Measurements from ENCODE around the gene FKRP. TPM values are rescaled to one million over a fixed set of nuclear protein-coding genes. Genes with fewer than 3 reads are reported as not detected.
"Not testable (repeated sequence)": the region's sequence is repeated elsewhere in the genome, so short reads cannot be mapped to it uniquely, and the experiment has no call there.

Gene FKRP
- total RNA-seq, 1 donor from 2014 or later: 6.6 TPM

DNA sequence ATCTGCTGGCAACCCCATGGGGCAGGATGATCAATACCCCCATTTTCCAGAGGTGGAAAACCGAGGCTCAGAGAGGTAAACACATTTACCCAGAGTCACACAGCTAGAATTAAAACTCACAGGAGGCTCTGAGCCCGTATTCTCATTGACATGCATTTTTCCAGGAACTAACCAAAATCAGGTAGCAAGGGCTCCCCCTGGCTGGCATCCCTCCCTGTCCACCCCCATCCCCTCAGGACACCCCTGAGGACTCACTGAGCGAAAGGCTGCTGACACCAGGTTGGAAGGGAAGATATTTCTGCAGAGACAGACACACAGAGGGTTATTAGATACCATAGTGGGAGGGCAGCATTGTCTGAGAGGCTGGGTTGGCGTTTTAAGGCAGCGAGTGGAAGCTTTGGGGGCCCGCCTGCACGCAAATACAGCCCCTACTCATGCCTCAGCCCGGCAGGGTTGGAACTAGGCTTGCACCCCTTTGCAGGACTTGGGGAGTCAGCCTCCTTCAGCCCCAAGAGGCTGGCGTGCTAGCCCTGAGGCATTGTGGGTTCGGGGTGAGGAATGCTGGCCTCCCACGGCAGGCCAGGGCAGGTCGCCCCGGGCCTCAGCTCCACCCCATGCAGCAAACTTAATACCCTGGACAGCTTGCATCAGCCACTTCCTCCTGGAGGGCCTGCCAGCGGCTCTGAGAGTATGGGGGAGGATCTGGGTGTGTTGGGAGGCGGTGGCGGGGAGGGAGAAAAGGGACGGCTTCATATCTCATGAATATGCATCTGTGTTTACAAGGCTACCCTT is 38.6 kb downstream of the FKRP start:
- DNase-seq (ENCODE audit: low spot score) (peak; percentile 56), ATAC-seq (peak; percentile 43)

DNA sequence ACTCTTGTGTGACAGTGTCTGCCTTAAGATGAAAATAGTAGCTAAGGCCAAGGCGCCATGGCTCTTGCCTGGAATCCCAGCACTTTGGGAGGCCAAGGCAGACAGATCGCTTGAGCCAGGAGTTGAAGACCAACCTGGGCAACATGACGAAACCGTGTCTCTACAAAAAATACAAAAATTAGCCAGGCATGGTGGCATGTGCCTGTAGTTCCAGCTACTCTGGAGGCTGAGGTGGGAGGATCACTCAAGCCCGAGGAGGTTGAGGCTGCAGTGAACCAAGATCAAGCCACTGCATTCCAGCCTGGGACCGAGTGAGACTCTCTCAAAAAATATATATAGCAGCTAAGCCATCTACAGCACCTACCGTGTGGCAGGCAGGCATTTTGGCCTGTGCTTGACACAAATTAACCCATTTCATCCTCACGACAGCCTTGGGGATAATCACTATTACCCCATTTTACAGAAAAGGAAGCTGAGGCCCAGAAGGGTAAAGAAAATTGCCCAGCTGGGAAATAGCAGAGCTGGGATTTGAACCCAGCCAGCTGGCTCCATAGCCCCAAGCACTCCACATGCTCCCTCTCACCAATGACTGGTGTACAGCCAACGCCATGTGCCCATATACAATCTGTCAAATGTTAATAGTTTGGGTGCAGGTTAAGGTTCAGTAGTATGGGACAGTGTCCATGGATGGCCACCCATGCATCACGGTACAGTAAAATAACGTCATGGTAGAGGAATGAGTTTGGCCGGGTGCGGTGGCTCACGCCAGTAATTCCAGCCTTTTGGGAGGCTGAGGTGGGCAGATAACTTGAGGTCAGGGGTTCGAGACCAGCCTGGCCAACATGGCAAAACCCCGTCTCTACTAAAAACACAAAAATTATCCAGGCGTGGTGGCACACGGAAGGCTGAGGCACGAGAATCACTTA is 39.5 kb downstream of the FKRP start:
- ATAC-seq: no peak

DNA sequence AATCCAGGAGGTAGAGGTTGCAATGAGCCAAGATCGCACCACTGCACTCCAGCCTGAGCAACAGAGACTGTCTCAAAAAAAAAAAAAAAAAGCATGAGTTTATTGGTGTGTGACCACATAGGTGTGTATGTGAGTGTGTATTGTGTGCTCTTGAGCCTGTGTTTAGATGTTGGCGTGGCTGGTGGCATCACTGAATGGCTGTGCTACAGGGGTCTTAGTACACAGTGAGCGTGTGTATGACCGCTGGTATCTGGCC is 40.1 kb downstream of the FKRP start:
- no peak for DNase-seq (ENCODE audit: low spot score)
- no peak for ATAC-seq

More for the DNA sequence above, 39.5 kb downstream of the FKRP start:
- no peak for DNase-seq (ENCODE audit: low spot score)

DNA sequence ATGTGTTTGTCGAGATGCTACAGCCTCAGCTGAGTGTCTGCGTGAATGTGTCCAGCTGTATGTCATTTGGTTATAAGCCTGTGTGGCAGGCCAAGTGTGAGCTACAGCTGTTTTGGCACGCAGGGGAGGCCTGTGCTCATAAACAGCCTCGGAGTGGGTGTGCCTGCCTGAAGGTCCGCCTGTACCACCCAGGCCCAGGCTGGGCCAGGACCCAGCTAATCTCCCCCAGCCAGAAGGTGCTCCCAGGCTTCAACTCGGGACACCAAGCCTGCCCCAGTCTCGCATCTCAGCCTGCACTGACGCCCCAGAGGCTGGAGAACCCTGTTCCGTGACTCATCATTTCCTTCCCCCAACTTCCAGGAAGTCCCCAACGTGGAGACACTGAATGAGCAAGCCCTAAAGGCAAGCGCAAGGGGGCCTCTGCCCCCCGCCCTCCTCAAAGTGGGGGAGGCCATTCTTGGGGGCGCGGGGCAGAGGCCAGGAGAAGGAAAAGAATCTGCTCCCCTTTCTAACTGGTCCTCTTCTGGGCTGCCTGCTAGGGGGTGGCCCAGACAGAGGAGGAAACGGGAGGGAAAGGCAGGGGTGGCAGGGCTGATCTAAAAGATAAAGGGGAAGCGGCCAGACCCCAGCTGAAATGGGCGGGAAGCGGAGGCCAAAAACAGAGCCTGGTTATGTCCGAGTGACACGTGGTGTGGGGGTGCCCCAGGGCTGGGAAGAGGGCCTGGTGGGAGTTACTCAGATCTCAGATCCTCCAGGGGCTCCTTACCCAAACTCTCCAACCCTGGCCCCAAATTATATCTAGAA is 40.6 kb downstream of the FKRP start:
- peak; percentile 40 for ATAC-seq
- DNase-seq (ENCODE audit: low spot score): peak; percentile 56

DNA sequence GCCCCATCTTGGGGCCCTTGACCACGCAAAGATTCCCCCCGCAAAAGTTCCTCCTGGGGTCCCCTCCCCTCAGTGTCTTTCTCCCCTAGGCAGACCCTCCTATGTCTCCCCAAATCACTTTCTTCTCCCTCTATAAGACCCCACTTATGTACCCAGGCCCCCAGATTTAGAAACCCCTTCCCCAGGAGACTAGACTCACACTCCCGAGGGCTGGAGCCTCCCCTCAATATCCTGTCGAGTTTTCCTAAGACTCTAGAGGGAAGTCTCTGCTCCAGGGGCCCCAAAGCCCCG is 41.1 kb downstream of the FKRP start:
- ATAC-seq (no peak), DNase-seq (ENCODE audit: low spot score) (no peak)

DNA sequence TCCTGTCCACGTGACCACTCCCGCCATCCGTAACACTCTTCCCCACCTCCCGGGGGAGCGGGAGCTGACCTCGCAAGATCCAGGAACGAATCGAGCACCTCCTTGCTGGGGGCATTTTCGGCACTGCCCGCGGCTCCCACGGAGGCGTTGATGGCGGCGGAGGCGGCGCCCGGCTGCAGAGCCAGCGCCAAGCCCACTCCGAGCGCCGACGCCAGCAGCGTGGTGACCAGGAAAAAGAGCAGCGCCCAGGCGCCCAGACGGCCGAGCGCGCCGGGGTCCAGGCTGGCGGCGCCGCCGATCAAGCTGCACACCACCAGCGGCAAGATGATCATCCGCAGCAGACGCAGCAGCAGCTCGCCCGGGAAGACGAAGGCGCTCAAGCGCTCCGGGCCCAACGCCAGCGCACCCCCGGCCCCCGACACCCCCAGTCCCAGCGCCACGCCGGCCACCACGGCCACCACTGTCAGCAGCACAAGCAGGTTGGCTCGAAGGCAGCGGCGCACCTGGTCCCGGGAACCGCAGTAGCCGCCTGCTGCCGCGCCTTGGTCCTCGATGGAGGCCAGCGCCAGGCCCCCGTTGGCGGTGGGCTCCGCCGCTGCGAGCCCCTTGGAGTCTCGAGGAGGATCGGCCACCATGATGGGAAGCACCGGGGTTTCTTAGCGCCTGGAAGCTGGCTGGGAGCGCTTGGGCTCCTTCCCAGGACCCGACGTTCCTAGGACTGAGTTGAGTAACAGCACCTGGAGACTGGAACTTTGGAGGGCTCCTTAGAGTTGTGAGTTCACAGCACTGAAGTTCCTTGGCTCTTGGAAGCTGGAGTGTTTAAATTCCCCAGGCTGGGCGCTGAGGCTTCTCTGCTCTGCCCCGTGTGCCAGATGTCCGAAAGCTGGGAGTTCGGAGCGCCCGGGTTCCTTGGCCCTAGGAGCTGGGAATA is 41.7 kb downstream of the FKRP start:
- peak; percentile 22 for ATAC-seq

DNA sequence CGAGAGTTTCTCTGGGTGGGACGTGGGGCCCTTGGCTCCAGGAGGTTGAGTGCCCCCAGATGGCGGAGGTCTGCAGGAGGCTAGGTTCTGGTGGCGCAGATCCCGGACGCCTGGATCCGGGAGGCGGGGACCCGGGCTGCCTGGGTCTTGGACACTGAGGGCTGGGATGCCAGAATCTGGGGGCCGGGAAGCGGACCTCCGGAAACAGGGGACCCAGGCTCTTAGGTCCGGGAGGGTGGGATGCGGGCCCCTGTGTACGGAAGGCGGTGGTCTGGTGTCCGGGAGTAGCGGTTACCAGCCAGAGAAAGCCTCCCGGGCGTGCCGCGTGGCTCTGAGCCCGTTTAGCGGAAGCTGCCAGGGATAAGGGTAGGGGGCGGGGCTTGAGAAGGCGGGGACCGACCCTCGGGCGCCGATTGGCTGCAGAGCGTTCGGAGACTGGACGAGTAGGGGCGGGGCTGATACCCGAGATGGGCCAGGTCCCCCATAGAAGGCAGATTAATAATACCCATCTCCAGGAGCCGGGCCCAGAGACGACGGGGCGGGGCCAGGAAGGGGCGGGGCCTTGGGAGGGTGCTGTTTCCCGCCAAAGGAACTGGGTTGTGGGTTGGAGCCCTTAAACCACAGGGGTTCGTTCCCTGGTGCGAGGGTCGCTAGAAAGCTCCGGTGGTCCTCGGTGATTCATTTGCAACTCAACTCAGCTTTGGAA is 42.6 kb downstream of the FKRP start, which contains the start of gene SLC1A5:
SLC1A5 (minus strand) TSS at position 333 of the 706 bp plus-strand sequence. CDS start 629 bp downstream, outside the sequence.
- ATAC-seq: peak; percentile 84
- peak; percentile 86 for DNase-seq (ENCODE audit: low spot score)

More for the DNA sequence above, 41.7 kb downstream of the FKRP start:
- no peak for DNase-seq (ENCODE audit: low spot score)

DNA sequence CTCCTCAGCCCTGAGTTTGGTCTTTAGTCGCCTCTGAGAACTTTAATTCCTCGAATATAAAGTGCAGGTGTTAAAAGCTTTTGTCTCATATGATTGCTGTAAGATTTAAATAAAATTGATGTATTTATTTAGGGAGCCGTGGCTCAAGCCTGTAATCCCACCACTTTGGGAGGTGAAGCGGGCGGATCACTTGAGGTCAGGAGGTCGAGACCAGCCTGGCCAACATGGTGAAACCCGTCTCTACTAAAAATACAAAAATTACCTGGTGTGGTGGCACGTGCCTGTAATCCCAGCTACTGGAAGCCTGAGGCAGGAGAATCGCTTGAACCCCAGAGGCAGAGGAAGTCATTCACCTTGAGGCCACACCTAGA is 43.1 kb downstream of the FKRP start:
- no peak for ATAC-seq

DNA sequence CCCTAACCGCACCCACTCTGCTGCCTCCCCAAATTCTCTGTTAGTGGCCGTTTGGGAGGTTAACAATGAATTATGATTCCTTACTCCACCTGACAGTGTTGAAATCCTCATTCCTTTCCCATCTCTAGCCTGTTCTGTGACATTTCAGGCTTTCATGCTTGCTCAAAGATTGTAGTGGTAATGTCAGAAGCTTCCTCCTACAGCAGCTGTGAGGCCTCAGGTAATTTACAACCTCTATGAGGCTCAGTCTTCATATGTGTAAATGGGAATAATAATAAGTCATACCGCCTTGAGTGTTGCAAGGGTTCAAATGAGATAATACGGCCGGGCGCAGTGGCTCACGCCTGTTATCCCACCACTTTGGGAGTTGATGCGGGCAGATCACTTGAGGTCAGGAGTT is 43.5 kb downstream of the FKRP start:
- no peak for DNase-seq (ENCODE audit: low spot score)
- ATAC-seq: no peak

More for the DNA sequence above, 43.1 kb downstream of the FKRP start:
- DNase-seq (ENCODE audit: low spot score): no peak

DNA sequence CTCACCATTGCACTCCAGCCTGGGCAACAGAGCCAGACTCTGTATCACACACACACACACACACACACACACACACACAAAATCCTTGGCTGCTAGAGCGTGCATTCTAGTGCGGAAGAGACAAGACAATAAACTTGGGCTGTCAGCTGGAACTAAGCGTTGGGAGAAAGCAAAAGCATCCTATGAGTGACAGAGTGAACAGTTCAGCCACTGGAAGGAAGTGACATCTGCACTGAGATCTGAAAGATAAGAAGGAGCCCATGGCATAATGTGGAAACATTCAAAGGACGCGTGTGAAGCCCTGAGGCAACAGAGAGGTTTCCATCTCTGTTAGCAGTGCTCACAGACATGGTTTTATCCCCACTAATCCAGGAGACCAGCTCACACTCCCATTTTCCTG is 46.1 kb downstream of the FKRP start:
- no peak for DNase-seq (ENCODE audit: low spot score)
- no peak for ATAC-seq

DNA sequence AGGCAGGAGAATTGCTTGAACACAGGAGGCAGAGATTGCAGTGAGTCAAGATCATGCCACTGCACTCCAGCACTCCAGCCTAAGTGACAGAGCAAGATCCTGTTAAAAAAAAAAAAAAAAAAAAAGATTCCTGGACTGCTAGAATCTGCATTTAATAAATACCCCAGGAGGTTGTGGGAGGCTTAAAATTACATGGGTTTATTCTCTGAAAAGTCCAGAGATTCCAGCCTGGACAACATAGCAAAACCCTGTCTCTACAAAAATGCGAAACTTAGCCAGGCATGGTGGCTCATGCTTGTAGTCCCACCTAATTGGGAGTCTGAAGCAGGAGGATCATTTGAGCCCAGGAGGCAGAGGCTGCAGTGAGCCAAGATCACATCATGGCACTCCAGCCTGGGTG is 52.0 kb downstream of the FKRP start:
- ATAC-seq: no peak
- DNase-seq (ENCODE audit: low spot score): no peak

DNA sequence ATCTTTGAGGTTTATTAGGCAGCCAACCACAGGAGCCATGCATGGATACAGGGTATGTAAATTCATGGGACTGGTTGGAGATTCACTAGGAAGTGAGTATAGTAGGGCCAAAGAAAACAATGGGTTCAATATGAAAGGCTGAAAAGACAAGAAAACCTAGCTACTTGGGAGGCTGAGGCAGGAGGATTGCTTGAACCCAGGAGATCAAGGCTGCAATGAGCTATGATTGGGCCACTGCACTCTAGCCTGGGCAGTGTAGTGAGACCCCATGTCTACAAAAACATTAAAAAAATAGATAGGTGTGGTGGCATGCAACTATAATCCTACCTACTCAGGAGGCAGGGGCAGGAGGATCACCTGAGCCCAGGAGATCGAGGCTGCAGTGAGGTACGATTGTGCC is 52.9 kb downstream of the FKRP start:
- ATAC-seq (no peak), DNase-seq (ENCODE audit: low spot score) (no peak)

DNA sequence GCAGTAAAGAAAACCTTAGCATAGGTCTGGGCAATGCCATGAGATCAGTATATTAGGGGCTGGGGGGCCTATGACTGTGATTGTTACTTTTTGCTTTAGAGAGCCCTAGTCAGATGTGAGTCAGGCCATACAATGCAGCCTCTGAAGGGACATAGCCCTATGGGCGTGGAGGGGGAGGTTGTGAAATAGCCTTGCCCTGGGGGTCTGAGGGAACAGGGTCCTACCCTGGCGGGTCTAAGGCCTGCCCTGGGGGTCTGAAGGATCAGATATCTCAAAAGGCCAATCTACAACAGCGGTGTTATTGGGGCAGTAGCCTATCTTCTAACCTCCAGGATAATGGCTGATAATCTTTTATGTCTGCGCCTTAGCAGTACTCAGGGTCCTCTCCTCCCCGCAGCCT is 56.3 kb downstream of the FKRP start:
- ATAC-seq (no peak), DNase-seq (ENCODE audit: low spot score) (no peak)

DNA sequence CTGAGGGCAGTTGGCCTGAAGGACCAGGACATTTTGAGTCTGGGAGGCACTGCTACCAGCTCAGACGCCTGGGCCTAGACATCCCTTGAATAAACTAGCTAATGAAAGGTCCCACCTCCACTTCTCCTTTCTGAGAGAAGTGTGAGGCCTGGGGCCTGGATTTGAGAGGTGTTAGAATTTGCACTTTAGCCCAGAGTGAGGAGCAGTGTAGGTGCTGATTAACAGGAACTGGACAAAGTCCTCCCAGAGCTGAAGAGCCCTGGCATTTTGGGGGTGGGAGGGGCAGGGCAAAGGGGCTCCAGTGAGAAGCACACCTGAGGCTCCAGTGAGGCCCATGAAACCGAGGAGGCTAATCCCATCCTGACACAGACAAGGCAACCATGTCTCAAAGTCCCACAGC is 57.7 kb downstream of the FKRP start:
- ATAC-seq (peak; percentile 80), DNase-seq (ENCODE audit: low spot score) (no peak)

DNA sequence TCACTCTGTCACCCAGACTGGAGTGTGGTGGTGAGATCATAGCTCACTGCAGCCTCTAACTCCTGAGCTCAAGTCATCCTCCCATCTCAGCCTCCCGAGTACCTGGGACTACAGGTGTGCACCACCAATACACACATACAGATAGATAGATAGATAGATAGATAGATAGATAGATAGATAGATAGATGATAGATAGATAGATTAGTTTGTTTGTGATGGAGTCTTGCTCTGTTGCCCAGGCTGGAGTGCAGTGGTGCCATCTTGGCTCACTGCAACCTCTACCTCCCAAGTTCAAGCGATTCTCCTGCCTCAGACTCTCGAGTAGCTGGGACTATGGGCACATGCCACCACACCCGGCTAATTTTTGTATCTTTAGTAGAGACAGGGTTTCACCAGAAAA is 58.6 kb downstream of the FKRP start:
- not testable (repeated sequence) for ATAC-seq; DNase-seq (ENCODE audit: low spot score)

DNA sequence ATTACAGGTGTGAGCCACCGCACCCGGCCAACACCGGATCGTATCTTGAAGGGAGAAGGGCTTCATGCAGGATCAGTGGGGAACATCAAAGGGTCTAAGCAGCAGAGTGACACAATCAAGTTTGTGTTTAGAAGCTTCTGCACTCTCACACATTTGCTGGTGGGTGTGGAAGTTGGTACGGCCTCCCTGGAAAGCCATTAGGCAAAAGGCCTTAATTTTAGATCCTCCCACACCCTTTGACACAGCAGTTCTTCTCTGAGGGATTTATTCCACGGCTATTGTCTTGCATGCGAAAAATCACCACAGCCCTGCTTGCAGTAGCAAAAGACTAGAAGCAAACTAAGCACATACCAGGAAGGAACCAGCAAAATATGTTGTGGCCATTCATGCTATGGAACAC is 60.8 kb downstream of the FKRP start:
- no peak for ATAC-seq
- DNase-seq (ENCODE audit: low spot score): no peak
